Mammary epithelial cell (primary cell): ENCODE data around the gene CALML3.

Source experiments
- EZH2 ChIP-seq: IDR thresholded peaks from 2 replicates; pipeline ENCODE4 v1.6.1; 2012; ENCODE audit warnings: low read length, inconsistent platforms, borderline replicate concordance
- TF ChIP-seq, protein P1 (sequence below), 2 donors: IDR thresholded peaks in 1 of 2; conservative IDR thresholded peaks in 1 of 2; 2 replicates each; pipeline ENCODE4 v1.5.1; 2011 to 2012; ENCODE audit warnings: inconsistent platforms in 2 of 2, low read length in 2 of 2, mild to moderate bottlenecking in 2 of 2, control low read depth in 1 of 2, low read depth in 1 of 2; ENCODE audit not compliant: insufficient read depth in 1 of 2; ENCODE audit errors: extremely low read depth in 1 of 2

DNA sequence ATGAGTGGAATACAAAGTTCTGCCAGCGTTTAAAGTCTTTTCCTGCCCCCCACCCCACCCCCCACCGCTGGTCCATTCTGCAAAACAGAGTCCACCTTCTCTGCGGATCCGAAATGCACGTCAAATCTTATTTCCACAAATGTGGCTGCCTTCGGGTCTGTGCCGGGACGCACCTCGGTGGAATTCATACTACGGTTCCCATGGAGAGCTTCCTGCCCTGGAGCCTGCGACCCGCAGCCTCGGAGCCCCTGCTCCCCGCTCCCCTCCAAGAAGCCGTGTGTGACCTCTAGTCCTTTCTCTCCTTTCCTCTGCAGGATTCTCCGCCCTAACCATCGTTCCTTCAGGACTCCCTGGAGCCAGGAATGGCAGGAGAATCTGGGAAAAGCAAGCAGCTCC, 12.9 kb upstream of the CALML3 start:
- no peak for TF ChIP-seq EZH2
- TF ChIP-seq, protein P1, sequence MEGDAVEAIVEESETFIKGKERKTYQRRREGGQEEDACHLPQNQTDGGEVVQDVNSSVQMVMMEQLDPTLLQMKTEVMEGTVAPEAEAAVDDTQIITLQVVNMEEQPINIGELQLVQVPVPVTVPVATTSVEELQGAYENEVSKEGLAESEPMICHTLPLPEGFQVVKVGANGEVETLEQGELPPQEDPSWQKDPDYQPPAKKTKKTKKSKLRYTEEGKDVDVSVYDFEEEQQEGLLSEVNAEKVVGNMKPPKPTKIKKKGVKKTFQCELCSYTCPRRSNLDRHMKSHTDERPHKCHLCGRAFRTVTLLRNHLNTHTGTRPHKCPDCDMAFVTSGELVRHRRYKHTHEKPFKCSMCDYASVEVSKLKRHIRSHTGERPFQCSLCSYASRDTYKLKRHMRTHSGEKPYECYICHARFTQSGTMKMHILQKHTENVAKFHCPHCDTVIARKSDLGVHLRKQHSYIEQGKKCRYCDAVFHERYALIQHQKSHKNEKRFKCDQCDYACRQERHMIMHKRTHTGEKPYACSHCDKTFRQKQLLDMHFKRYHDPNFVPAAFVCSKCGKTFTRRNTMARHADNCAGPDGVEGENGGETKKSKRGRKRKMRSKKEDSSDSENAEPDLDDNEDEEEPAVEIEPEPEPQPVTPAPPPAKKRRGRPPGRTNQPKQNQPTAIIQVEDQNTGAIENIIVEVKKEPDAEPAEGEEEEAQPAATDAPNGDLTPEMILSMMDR (conservative IDR thresholded peaks at IDR 0.05 in 1 of 2, IDR thresholded peaks at IDR 0.05 in 1 of 2; ENCODE audit: extremely low read depth in 1 of 2, insufficient read depth in 1 of 2, low read depth in 1 of 2, low read length in 2 of 2), result no peak
